ENCODE measurements around the gene COL21A1. TPM values are rescaled to one million over a fixed set of nuclear protein-coding genes. Genes with fewer than 3 reads are reported as not detected.

Gene COL21A1
- total RNA-seq, 1 donor from 2014 or later, result not detected

DNA sequence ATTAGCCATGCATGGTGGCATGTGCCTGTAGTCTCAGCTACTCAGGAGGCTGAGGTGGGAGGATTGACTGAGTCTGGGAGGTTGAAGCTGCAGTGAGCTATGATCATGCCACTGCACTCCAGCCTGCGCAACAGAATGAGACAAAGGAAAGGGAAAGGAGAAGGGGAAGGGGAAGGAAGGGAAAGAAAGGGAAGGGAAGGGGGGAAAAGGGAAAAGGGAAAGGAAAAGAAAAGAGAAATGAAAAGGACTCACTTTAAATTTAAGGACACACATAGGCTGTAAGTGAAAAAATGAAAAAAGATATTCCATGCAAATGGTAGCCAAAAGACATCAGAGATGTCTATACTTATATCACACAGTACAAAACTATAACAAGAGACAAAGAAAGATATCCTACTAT lies 74.2 kb downstream of the COL21A1 start:
- no peak overlapping the region for H3K4me3 ChIP-seq (ENCODE audit: low read depth, low read length)
- DNase-seq (ENCODE audit: low read depth), result no peak

GRCh38 chr6:56172144-56172543 lies 75.2 kb downstream of the COL21A1 start:
- DNase-seq (ENCODE audit: low read depth), result no peak
- TF ChIP-seq, protein P1, sequence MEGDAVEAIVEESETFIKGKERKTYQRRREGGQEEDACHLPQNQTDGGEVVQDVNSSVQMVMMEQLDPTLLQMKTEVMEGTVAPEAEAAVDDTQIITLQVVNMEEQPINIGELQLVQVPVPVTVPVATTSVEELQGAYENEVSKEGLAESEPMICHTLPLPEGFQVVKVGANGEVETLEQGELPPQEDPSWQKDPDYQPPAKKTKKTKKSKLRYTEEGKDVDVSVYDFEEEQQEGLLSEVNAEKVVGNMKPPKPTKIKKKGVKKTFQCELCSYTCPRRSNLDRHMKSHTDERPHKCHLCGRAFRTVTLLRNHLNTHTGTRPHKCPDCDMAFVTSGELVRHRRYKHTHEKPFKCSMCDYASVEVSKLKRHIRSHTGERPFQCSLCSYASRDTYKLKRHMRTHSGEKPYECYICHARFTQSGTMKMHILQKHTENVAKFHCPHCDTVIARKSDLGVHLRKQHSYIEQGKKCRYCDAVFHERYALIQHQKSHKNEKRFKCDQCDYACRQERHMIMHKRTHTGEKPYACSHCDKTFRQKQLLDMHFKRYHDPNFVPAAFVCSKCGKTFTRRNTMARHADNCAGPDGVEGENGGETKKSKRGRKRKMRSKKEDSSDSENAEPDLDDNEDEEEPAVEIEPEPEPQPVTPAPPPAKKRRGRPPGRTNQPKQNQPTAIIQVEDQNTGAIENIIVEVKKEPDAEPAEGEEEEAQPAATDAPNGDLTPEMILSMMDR (conservative IDR thresholded peaks at IDR 0.05; ENCODE audit: low read depth, low read length), result no peak
- no peak overlapping the region for H3K4me3 ChIP-seq (ENCODE audit: low read depth, low read length)

More for the DNA sequence above, 74.2 kb downstream of the COL21A1 start:
- TF ChIP-seq, protein P1 (conservative IDR thresholded peaks at IDR 0.05; ENCODE audit: low read depth, low read length), result no peak

GRCh38 chr6:56169366-56169765 lies 78.0 kb downstream of the COL21A1 start:
- H3K4me3 ChIP-seq (ENCODE audit: low read depth, low read length), result no peak overlapping the region
- TF ChIP-seq, protein P1 (conservative IDR thresholded peaks at IDR 0.05; ENCODE audit: low read depth, low read length), result no peak
- DNase-seq (ENCODE audit: low read depth), result no peak

- no peak overlapping the region for H3K4me3 ChIP-seq (ENCODE audit: low read depth, low read length)
- TF ChIP-seq, protein P1 (conservative IDR thresholded peaks at IDR 0.05; ENCODE audit: low read depth, low read length), result no peak
- DNase-seq (ENCODE audit: low read depth), result no peak
Measured at GRCh38 chr6:56168596-56168995, 78.8 kb downstream of the COL21A1 start.

DNA sequence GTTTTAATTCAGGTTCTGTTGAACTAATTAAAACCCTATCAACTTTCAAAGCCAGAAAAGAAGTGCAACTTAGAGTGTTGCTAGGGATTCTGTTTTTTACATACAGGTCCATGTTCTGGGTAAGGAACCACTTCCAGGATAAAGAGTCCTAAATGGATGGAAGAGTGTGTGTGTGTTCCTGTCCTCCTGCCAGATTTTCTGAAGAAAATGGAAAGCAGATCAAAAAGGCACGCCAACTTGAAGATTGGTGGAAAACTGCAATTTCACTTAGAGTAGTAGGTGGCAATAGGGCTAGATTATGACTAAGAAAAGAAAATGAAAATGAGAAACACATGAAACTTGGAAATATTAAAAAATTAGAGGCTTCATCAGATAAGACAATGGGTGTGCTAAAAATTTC lies 85.3 kb downstream of the COL21A1 start:
- H3K4me3 ChIP-seq (ENCODE audit: low read depth, low read length), result no peak overlapping the region
- no peak for DNase-seq (ENCODE audit: low read depth)
- TF ChIP-seq, protein P1 (conservative IDR thresholded peaks at IDR 0.05; ENCODE audit: low read depth, low read length), result no peak

DNA sequence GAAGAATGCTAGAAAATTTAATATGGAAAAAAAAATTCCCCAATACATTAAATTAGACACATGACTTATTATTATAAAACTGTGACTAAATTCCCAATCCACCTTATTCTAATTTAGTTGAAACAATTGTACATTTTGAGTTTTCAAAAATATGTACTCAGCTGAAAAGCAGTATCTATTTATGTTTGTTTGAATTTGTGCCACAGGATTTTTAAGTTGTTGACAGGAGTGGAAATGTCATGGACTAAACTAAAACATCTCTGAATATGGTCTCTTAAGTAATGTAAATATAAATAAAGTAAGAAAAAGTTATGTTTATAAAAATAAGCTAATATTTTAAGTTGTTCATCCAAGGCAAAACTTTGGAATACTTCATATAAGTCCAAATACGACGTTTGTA lies 86.9 kb downstream of the COL21A1 start:
- no peak for DNase-seq (ENCODE audit: low read depth)
- H3K4me3 ChIP-seq (ENCODE audit: low read depth, low read length), result no peak overlapping the region
- TF ChIP-seq, protein P1 (conservative IDR thresholded peaks at IDR 0.05; ENCODE audit: low read depth, low read length), result no peak

DNA sequence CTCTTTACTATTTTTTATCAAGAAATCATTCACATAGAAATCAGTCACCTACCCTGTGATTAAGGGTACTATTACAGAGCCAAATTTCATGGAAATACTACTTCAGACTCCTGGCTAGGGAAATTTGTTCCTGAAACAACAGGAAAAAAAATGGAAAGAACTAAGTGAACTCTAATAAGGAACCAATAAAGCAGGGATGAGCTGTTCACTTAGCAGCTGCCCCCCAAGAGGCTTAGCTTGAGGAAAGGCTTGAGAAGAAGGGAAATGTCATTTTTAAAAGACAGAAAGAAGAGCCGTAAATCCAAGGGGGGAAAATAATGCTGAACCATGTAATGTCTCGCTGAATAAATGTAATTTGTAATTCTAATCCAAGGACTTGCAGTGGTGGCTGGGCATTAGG lies 88.8 kb downstream of the COL21A1 start:
- H3K4me3 ChIP-seq (ENCODE audit: low read depth, low read length), result no peak overlapping the region
- TF ChIP-seq, protein P1 (conservative IDR thresholded peaks at IDR 0.05; ENCODE audit: low read depth, low read length), result no peak
- DNase-seq (ENCODE audit: low read depth), result no peak

All from epithelial cell of proximal tubule (primary cell).